T-cell (primary cell): ENCODE measurements around the gene NOXO1. TPM values are rescaled to one million over a fixed set of nuclear protein-coding genes. Genes with fewer than 3 reads are reported as not detected.
A peak's percentile ranks its signal among the peaks of the same experiment; 100 is the strongest.

Experiments
- ATAC-seq, 4 experiments: fragments of 200-7000 bp in 3 of 4; fragments of 150-1000 bp in 1 of 4; cut with Tn5 transposase; replicated peaks in 1 of 4; 1 replicate in 3 of 4; 2 replicates in 1 of 4; pipeline ENCODE4 v1.10.0; 2021; ENCODE audit warnings: moderate library complexity in 3 of 4, mild to moderate bottlenecking in 2 of 4, moderate number of reproducible peaks in 1 of 4
- CTCF ChIA-PET, 2 donors: fragments of 300-600 bp; sonication (Branson Sonifier 250); formaldehyde crosslinking; loops; one replicate each; lab custom pipeline; 2022; ENCODE audit warnings: antibody characterized with exemption in 2 of 2; lab: Charles Lee
- POLR2A ChIA-PET, 2 donors: fragments of 300-600 bp; sonication (Branson Sonifier 250); formaldehyde crosslinking; loops; one replicate each; lab custom pipeline; 2022; ENCODE audit warnings: antibody characterized with exemption in 2 of 2; lab: Charles Lee
- DNase-seq, 35 experiments: peaks; one replicate each; pipeline versions ENCODE4 v3.0.0 to v3.0.0-alpha.2; 2013 to 2023
- H3K27ac ChIP-seq: one replicate; pipeline ENCODE4 v1.5.1; 2013; ENCODE audit warnings: low read length
- H3K27me3 ChIP-seq, 2 experiments: replicated peaks in 1 of 2; 1 replicate in 1 of 2; 2 replicates in 1 of 2; pipeline versions ENCODE4 v1.6.1 to v1.7.0; 2013; ENCODE audit warnings: low read length in 1 of 2, mixed read lengths in 1 of 2; ENCODE audit not compliant: control insufficient read depth in 2 of 2, insufficient read depth in 2 of 2; ENCODE audit errors: extremely low read depth in 1 of 2
- H3K36me3 ChIP-seq, 2 donors: 1 replicate in 1 of 2; 2 replicates in 1 of 2; pipeline versions ENCODE4 v1.6.1 to v1.7.0; 2013; ENCODE audit warnings: low read length in 1 of 2; ENCODE audit not compliant: control insufficient read depth in 2 of 2, insufficient read depth in 1 of 2; ENCODE audit errors: extremely low read depth in 1 of 2
- H3K4me1 ChIP-seq, 2 experiments: 1 replicate in 1 of 2; 2 replicates in 1 of 2; pipeline versions ENCODE4 v1.6.1 to v1.7.0; 2013; ENCODE audit warnings: low read length in 2 of 2, mixed read lengths in 1 of 2; ENCODE audit not compliant: insufficient read depth in 2 of 2, control insufficient read depth in 1 of 2; ENCODE audit errors: extremely low read depth in 1 of 2
- H3K4me3 ChIP-seq, 2 donors: 1 replicate in 1 of 2; 2 replicates in 1 of 2; pipeline versions ENCODE4 v1.5.1 to v1.7.0; 2013; ENCODE audit warnings: mild to moderate bottlenecking in 2 of 2, low read length in 1 of 2, moderate library complexity in 1 of 2; ENCODE audit not compliant: control insufficient read depth in 1 of 2; ENCODE audit errors: extremely low read depth in 1 of 2
- H3K9me3 ChIP-seq: 2 replicates; pipeline ENCODE4 v1.7.0; 2013
- H3K27ac Mint-ChIP-seq, 2 donors: one replicate each; pipeline ENCODE4 v1.8.0; 2020 to 2021; ENCODE audit warnings: mild to moderate bottlenecking in 2 of 2, mixed read lengths in 2 of 2
- H3K27me3 Mint-ChIP-seq, 2 donors: one replicate each; pipeline ENCODE4 v1.8.0; 2021 to 2022; ENCODE audit warnings: mixed read lengths in 2 of 2
- H3K36me3 Mint-ChIP-seq: one replicate; pipeline ENCODE4 v1.8.0; 2021; ENCODE audit warnings: mixed read lengths
- H3K4me1 Mint-ChIP-seq, 3 donors: one replicate each; pipeline ENCODE4 v1.8.0; 2020 to 2022; ENCODE audit warnings: mixed read lengths in 3 of 3, mild to moderate bottlenecking in 1 of 3
- H3K4me3 Mint-ChIP-seq, 3 donors: one replicate each; pipeline ENCODE4 v1.8.0; 2020 to 2022; ENCODE audit warnings: mild to moderate bottlenecking in 3 of 3, mixed read lengths in 3 of 3, moderate library complexity in 3 of 3
- H3K9me3 Mint-ChIP-seq, 3 donors: one replicate each; pipeline ENCODE4 v1.8.0; 2020 to 2022; ENCODE audit warnings: mixed read lengths in 3 of 3
- WGBS: methylation state at CpG from one replicate; pipeline ENCODE4 v1.1.5; 2013; ENCODE audit warnings: missing lambda C conversion rate; ENCODE audit not compliant: insufficient coverage; 5-methylcytosine and 5-hydroxymethylcytosine counted together
- total RNA-seq, 35 experiments: library from RNA in 6 of 35; stranded (reverse) in 6 of 35; fragments of 120-200 nt in 1 of 35; gene quantifications; one replicate each; pipeline versions ENCODE4 v1.2.1 to v1.2.4 and lab custom pipeline; 2013 to 2026

NOXO1 gene
- total RNA-seq, 5 donors from 2014 or later (not counting 1 experiment from before 2014, with no cell fraction given), result 0.78 to 2.2 (median 1.3) TPM; not detected in 1

DNA sequence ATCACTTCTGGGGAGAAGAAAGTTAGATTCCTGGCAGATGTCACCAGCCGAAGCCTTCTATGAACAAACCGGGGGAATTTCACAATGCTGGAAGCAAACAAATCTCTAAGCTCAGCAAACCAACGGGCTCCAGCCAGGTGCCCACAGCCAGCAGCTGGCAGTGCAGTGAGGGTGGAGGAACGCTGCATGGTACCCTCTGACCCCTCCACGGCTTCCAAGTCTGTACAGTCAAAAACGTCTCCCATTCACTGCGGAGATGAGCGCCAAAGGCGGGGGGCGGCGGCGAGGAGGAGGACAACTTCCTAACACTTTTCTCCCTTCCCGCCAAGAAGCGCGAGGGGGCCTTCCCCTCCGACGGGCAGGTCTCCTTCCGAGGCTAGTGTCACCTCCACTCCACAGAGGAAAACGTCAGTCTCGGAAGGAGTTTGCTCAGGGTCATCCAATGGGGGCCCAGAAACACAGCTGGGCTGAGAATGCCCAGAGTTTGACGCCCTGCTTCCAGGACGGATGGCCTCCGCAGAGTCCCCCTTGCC lies 27.4 kb upstream of the NOXO1 start:
- Mint-ChIP-seq H3K36me3 (no peaks in the 10 kb centered on the region), H3K27ac (peak overlapping the region; percentile 76 to 88), H3K27me3 (no peaks in the 10 kb centered on the region), H3K4me1 (peaks cover 41 to 52% (median 42%) of the 10 kb centered on the region in 3 donors), H3K4me3 (peak overlapping the region; percentile 82 to 87 (median 84)), H3K9me3 (no peaks in the 10 kb centered on the region)
- 2% methylated on average over 13 of the region's 23 CpGs for WGBS
- ATAC-seq (no peak), DNase-seq (peak in 2 of 35 experiments; percentile 17 to 44)
- ChIA-PET POLR2A (interaction anchor here in 1 of 2 donors (0.6 kb wide), 1 partner anchor 147 kb away, joined by 3 read pairs; the partner anchor contains the start of gene TRAF7), CTCF (interaction anchor here in 1 of 2 donors (0.6 to 1.3 kb wide), 2 partner anchors 16 to 144 kb away, joined by 3 to 6 read pairs; no protein-coding TSS in a partner anchor)
- no peaks in the 10 kb centered on the region for H3K9me3 ChIP-seq
- no peaks in the 10 kb centered on the region for H3K27me3 ChIP-seq
- peak overlapping the region; percentile 59 to 70 for H3K4me3 ChIP-seq
- H3K27ac ChIP-seq, result peak overlapping the region; percentile 53
- peaks cover 3 to 5% of the 10 kb centered on the region in 2 donors for H3K36me3 ChIP-seq
- peaks cover 19 to 62% of the 10 kb centered on the region in 2 experiments for H3K4me1 ChIP-seq

DNA sequence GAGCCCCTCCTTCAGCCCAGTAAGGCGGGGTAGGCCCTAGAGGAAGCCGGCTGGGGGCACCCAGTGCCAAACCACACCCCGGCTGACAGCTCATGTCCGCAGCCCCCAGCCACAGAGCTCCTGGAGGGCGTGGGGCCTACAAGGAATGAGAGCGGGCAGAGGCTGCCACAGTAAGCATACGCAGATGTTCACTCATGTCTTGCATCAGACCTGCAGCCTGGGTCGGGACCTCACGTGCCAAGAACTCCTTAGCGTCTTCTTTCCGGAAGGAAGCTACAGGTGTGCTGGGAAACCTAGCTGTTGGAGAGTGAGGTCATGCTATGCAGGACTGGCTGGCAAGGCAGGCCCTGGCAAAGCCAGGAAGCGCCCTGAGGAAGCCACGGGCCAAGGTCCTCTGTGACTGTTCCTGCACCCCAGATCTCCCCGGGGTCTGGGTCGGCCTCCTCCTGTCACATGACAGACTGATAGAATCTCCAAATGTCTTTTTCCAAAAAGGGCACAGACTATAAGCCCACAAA lies 26.8 kb upstream of the NOXO1 start:
- DNase-seq, result peak in 4 of 35 experiments; percentile 12 to 39 (median 26)
- peaks cover 41 to 52% (median 42%) of the 10 kb centered on the region in 3 donors for H3K4me1 Mint-ChIP-seq
- no peaks in the 10 kb centered on the region for H3K36me3 Mint-ChIP-seq
- peak overlapping the region; percentile 82 to 87 (median 84) for H3K4me3 Mint-ChIP-seq
- 9% methylated on average over 15 of the region's 15 CpGs for WGBS
- Histone ChIP-seq H3K36me3 (peaks cover 8 to 9% of the 10 kb centered on the region in 2 donors), H3K27ac (peak overlapping the region; percentile 53), H3K4me1 (peaks cover 19 to 68% of the 10 kb centered on the region in 2 experiments), H3K9me3 (no peaks in the 10 kb centered on the region), H3K27me3 (no peaks in the 10 kb centered on the region), H3K4me3 (peak overlapping the region; percentile 1 to 70)
- no peaks in the 10 kb centered on the region for H3K9me3 Mint-ChIP-seq
- ChIA-PET POLR2A (no interaction called here), CTCF (interaction anchor here in 1 of 2 donors (0.6 to 1.3 kb wide), 2 partner anchors 16 to 143 kb away, joined by 3 to 6 read pairs; no protein-coding TSS in a partner anchor)
- H3K27ac Mint-ChIP-seq, result peak overlapping the region; percentile 76 to 88
- H3K27me3 Mint-ChIP-seq, result no peaks in the 10 kb centered on the region
- ATAC-seq, result no peak

DNA sequence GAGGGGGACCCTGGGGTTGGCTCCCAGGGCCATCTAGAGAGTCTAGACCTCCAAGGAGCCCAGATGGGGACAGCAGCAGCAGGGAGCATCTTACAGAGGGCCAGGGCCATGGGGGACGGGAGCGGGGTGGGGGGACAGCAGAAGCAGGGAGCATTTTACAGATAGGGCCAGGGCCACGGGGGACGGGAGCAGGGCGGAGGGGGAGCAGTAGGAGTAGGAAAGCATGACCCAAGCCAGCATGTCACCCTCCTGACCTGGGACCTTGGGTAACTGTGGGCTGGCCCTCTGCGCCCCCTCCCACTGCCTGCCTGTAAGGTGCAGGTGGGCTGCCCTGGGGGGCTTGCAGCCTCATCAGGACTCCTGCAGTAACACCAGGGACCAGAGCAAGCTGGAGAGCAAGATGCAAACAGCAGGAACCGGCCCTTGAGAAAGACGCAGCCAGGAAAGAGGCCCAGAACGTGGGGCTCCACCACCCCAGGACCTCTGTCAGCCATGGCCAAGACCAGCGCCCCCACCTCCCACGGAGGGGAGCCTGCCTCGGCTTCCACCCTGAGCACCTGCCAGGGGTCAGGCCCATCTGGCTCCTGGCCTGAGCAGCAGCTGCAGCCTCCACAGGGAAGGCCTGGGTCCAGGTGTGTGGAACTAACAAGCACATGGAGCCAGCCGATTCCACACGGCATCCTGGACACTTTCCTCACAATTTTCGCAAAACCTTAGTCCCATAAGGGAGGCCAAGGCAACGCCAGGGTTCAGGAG lies 26.0 kb upstream of the NOXO1 start:
- H3K27me3 ChIP-seq, result no peaks in the 10 kb centered on the region
- peak overlapping the region in 1 of 2 donors; percentile 1 for H3K4me3 ChIP-seq
- POLR2A ChIA-PET, result no interaction called here
- H3K4me1 Mint-ChIP-seq, result peaks cover 41 to 52% (median 42%) of the 10 kb centered on the region in 3 donors
- H3K36me3 Mint-ChIP-seq, result peaks cover 3% of the 10 kb centered on the region
- peak overlapping the region; percentile 44 to 88 for H3K27ac Mint-ChIP-seq
- H3K9me3 Mint-ChIP-seq, result no peaks in the 10 kb centered on the region
- WGBS, result 83% methylated on average over 12 of the region's 16 CpGs
- H3K4me1 ChIP-seq, result peaks cover 19 to 70% of the 10 kb centered on the region in 2 experiments
- CTCF ChIA-PET, result no interaction called here
- H3K9me3 ChIP-seq, result no peaks in the 10 kb centered on the region
- peak overlapping the region; percentile 53 for H3K27ac ChIP-seq
- peaks cover 12 to 17% of the 10 kb centered on the region in 2 donors for H3K36me3 ChIP-seq
- no peaks in the 10 kb centered on the region for H3K27me3 Mint-ChIP-seq
- peak overlapping the region; percentile 82 to 87 (median 84) for H3K4me3 Mint-ChIP-seq
- ATAC-seq (no peak), DNase-seq (no peak)

DNA sequence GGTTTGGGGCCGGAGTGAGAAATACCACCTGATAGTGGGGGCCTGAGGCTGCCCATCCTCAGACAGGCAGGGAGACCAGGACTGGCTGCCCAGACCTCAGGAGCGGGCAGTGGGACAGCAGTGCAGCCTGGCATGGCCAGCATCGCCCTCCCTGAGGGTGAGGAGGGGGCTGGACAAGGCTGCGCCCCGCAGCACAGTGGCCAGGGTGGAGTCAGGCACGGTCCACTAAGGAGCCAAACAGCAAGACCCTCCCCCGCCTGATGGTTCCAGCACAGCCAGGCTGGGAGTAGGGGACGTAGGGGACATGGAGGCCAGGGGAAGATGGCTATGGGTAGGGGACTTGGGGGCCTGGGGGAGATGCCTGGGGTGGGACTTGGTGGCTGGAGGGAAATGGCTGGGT lies 25.0 kb upstream of the NOXO1 start:
- 97% methylated on average over 7 of the region's 8 CpGs for WGBS
- ChIA-PET CTCF (no interaction called here), POLR2A (no interaction called here)
- ATAC-seq (no peak), DNase-seq (no peak)
- no peaks in the 10 kb centered on the region for H3K9me3 ChIP-seq
- H3K27me3 Mint-ChIP-seq, result no peaks in the 10 kb centered on the region
- no peak overlapping the region for H3K4me3 ChIP-seq
- peaks cover 19 to 70% of the 10 kb centered on the region in 2 experiments for H3K4me1 ChIP-seq
- H3K4me3 Mint-ChIP-seq, result peak overlapping the region in 2 of 3 donors; percentile 9 to 58
- H3K4me1 Mint-ChIP-seq, result peaks cover 41 to 52% (median 42%) of the 10 kb centered on the region in 3 donors
- peaks cover 5% of the 10 kb centered on the region for H3K36me3 Mint-ChIP-seq
- H3K27me3 ChIP-seq, result no peaks in the 10 kb centered on the region
- no peak overlapping the region for H3K27ac ChIP-seq
- H3K27ac Mint-ChIP-seq, result no peak overlapping the region
- no peaks in the 10 kb centered on the region for H3K9me3 Mint-ChIP-seq
- H3K36me3 ChIP-seq, result peaks cover 19 to 26% of the 10 kb centered on the region in 2 donors

DNA sequence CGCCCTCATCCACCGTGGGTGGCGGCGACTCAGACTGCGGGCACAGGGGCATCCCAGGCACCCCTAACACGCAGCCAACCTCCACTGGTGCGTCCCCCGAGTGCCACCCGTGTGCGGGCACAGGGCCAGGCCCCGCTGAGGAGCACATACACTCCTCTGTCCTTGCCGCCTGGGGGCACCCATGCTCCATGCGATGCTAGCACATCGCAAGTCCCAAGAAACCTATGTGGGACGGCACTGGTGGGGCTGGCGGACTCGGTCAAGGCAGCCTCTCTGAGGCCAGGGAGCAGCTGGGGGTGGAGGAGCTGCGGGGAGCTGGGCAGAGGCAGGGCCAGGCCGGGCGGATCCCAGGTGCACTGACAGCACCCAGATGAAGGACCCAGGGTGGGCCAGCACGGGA lies 24.4 kb upstream of the NOXO1 start:
- Histone ChIP-seq H3K27me3 (no peaks in the 10 kb centered on the region), H3K27ac (no peak overlapping the region), H3K9me3 (no peaks in the 10 kb centered on the region), H3K4me3 (no peak overlapping the region), H3K4me1 (peaks cover 19 to 68% of the 10 kb centered on the region in 2 experiments), H3K36me3 (peaks cover 21 to 32% of the 10 kb centered on the region in 2 donors)
- no peak for DNase-seq
- no peaks in the 10 kb centered on the region for H3K9me3 Mint-ChIP-seq
- no peak overlapping the region for H3K27ac Mint-ChIP-seq
- ChIA-PET CTCF (interaction anchor here in 1 of 2 donors (0.6 kb wide), 1 partner anchor 127 kb away, joined by 4 read pairs; no protein-coding TSS in a partner anchor), POLR2A (no interaction called here)
- no peaks in the 10 kb centered on the region for H3K27me3 Mint-ChIP-seq
- 86% methylated on average over 21 of the region's 21 CpGs for WGBS
- peaks cover 41 to 52% (median 42%) of the 10 kb centered on the region in 3 donors for H3K4me1 Mint-ChIP-seq
- ATAC-seq, result no peak
- peak overlapping the region in 1 of 3 donors; percentile 58 for H3K4me3 Mint-ChIP-seq
- H3K36me3 Mint-ChIP-seq, result peaks cover 8% of the 10 kb centered on the region
